Measurements from ENCODE around the gene PEX5L.

DNA sequence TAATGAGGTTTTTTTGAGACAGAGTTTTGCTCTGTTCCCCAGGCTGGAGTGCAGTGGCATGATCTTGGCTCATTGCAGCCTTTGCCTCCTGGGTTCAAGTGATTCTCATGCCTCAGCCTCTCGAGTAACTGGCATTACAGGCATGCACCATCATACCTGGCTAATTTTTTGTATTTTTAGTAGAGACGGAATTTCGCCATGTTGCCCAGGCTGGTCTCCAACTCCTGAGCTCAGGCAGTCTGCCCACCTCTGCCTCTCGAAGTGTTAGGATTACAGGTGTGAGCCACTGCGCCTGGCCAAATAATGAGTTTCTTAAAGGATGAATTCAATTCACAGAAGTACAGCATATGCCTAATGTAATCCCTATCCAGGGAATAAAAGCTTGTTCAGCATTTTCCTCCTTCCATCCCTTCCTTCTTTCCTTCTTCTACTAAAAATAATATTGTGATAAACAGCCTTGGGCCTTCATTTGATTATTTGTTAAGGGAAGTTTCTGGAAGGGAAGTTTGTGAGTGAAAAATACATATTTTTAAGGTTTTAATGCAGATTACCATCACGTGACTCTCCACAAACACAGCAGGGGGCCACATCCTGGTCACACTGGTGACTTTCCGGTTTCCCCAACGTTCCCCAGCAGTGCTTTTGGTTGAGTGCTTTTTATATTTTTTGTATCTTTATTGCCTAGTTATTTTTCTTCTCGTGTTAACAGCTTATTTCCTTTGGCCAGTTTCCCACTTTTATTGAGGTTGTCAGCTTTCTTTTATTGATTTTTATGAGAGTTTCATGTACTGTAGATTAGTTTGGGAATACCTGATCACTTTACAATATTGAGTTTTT, 267.1 kb downstream of the PEX5L start:
- TF ChIP-seq, protein P1, sequence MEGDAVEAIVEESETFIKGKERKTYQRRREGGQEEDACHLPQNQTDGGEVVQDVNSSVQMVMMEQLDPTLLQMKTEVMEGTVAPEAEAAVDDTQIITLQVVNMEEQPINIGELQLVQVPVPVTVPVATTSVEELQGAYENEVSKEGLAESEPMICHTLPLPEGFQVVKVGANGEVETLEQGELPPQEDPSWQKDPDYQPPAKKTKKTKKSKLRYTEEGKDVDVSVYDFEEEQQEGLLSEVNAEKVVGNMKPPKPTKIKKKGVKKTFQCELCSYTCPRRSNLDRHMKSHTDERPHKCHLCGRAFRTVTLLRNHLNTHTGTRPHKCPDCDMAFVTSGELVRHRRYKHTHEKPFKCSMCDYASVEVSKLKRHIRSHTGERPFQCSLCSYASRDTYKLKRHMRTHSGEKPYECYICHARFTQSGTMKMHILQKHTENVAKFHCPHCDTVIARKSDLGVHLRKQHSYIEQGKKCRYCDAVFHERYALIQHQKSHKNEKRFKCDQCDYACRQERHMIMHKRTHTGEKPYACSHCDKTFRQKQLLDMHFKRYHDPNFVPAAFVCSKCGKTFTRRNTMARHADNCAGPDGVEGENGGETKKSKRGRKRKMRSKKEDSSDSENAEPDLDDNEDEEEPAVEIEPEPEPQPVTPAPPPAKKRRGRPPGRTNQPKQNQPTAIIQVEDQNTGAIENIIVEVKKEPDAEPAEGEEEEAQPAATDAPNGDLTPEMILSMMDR (IDR thresholded peaks at IDR 0.05): no peak
- TF ChIP-seq POLR2A (IDR thresholded peaks at IDR 0.05) (no peak), POLR2AphosphoS5 (IDR thresholded peaks at IDR 0.05) (no peak)

Measured in prostate gland (tissue), 2 donors.